Urothelium cell line (cell line): ENCODE data around the gene LRP10.

Source experiments
- DNase-seq: peaks from one replicate; pipeline ENCODE4 v3.0.0; 2011; ENCODE audit warnings: low spot score, mixed read lengths
- FAIRE-seq: peaks from 2 replicates; lab custom pipeline; 2011; peaks lifted over from hg19 to GRCh38; lab: Jason Lieb, UNC

Gene LRP10

GRCh38 chr14:22864979-22865378 lies 6.6 kb upstream of the LRP10 start:
- DNase-seq (no peak), FAIRE-seq (no peak)

GRCh38 chr14:22865424-22866405 lies 5.8 kb upstream of the LRP10 start:
- FAIRE-seq (no peak), DNase-seq (no peak)

- FAIRE-seq (no peak), DNase-seq (no peak)
Measured at GRCh38 chr14:22866874-22867273, 4.7 kb upstream of the LRP10 start.

- DNase-seq (no peak), FAIRE-seq (no peak)
Measured at GRCh38 chr14:22870811-22871223, 723 bp upstream of the LRP10 start.

- DNase-seq (peak; percentile 86), FAIRE-seq (no peak)
Measured at GRCh38 chr14:22872033-22872832, 693 bp downstream of the LRP10 start.

GRCh38 chr14:22872833-22873520 lies 1.4 kb downstream of the LRP10 start:
- DNase-seq (no peak), FAIRE-seq (no peak)

GRCh38 chr14:22875003-22875747 lies 3.6 kb downstream of the LRP10 start:
- FAIRE-seq (no peak), DNase-seq (no peak)

- DNase-seq: no peak
- no peak for FAIRE-seq
Measured at GRCh38 chr14:22875748-22876319, 4.3 kb downstream of the LRP10 start.

GRCh38 chr14:22877000-22877501 lies 5.5 kb downstream of the LRP10 start:
- no peak for DNase-seq
- no peak for FAIRE-seq

- DNase-seq (no peak), FAIRE-seq (no peak)
Measured at GRCh38 chr14:22878271-22879246, 7.0 kb downstream of the LRP10 start.

GRCh38 chr14:22882064-22882463 lies 10.5 kb downstream of the LRP10 start:
- FAIRE-seq (no peak), DNase-seq (no peak)

GRCh38 chr14:22882529-22883172 lies 11.1 kb downstream of the LRP10 start:
- no peak for FAIRE-seq
- peak; percentile 51 for DNase-seq

- DNase-seq (no peak), FAIRE-seq (no peak)
Measured at GRCh38 chr14:22883173-22883976, 11.8 kb downstream of the LRP10 start, which contains the start of gene REM2. TSS of gene REM2 (plus strand) at chr14:22883222. CDS start at chr14:22883288, 66 bp downstream.

GRCh38 chr14:22884076-22884737 lies 12.7 kb downstream of the LRP10 start:
- FAIRE-seq (no peak), DNase-seq (no peak)

- no peak for FAIRE-seq
- no peak for DNase-seq
Measured at GRCh38 chr14:22884738-22885523, 13.4 kb downstream of the LRP10 start.

GRCh38 chr14:22885975-22886374 lies 14.4 kb downstream of the LRP10 start:
- DNase-seq (no peak), FAIRE-seq (no peak)
